Esophagus squamous epithelium (tissue), 4 donors: ENCODE data around the gene SLC6A1.

ENCODE experiments used
- CTCF ChIP-seq, 6 experiments: fragments of 450-650 bp in 4 of 6; fragments of 200-600 bp in 2 of 6; sonication (generic) in 2 of 6; IDR thresholded peaks; one replicate each; pipeline ENCODE4 v1.5.1; 2016 to 2019; ENCODE audit warnings: antibody characterized with exemption in 6 of 6, mild to moderate bottlenecking in 4 of 6, moderate library complexity in 4 of 6
- POLR2A ChIP-seq, 4 donors: fragments of 450-650 bp; IDR thresholded peaks; one replicate each; pipeline ENCODE4 v1.6.1; 2017; ENCODE audit warnings: antibody characterized with exemption in 4 of 4, mild to moderate bottlenecking in 4 of 4, moderate library complexity in 3 of 4

GRCh38 chr3:10956986-10957385 is 35.6 kb upstream of the SLC6A1 start:
- TF ChIP-seq CTCF (IDR thresholded peaks at IDR 0.05) (no peak), POLR2A (IDR thresholded peaks at IDR 0.05) (no peak)
